HepG2 (cell line): Measurements from ENCODE around the gene TUBB. TPM values are rescaled to one million over a fixed set of nuclear protein-coding genes. Genes with fewer than 3 reads are reported as not detected.
A peak's percentile ranks its signal among the peaks of the same experiment; 100 is the strongest.

Experiments used
- AHDC1 ChIP-seq: sonication (generic); formaldehyde crosslinking; IDR thresholded peaks from 2 replicates; pipeline ENCODE4 v1.5.1; 2020; ENCODE audit warnings: mild to moderate bottlenecking, missing genetic modification reagents, borderline replicate concordance
- CBFB ChIP-seq: sonication (generic); formaldehyde crosslinking; IDR thresholded peaks from 2 replicates; pipeline ENCODE4 v1.4.0; 2020; ENCODE audit warnings: missing genetic modification reagents
- DNMT1 ChIP-seq: sonication (generic); formaldehyde crosslinking; IDR thresholded peaks from 2 replicates; pipeline ENCODE4 v1.5.1; 2020; ENCODE audit warnings: mild to moderate bottlenecking, missing genetic modification reagents
- ELF3 ChIP-seq: IDR thresholded peaks from 2 replicates; pipeline ENCODE4 v1.6.1; 2016; ENCODE audit warnings: missing genetic modification reagents, missing compliant biosample characterization
- HMGA1 ChIP-seq: sonication (generic); formaldehyde crosslinking; conservative IDR thresholded peaks from 2 replicates; pipeline ENCODE4 v1.4.0; 2020; ENCODE audit warnings: missing genetic modification reagents
- IRX3 ChIP-seq: sonication (generic); formaldehyde crosslinking; IDR thresholded peaks from 2 replicates; pipeline ENCODE4 v1.8.1; 2023; ENCODE audit warnings: mild to moderate bottlenecking, low read depth, missing genetic modification reagents, borderline replicate concordance
- PAWR ChIP-seq: sonication (generic); formaldehyde crosslinking; IDR thresholded peaks from 2 replicates; pipeline ENCODE4 v1.4.0; 2020; ENCODE audit warnings: missing genetic modification reagents, mild to moderate bottlenecking, borderline replicate concordance
- U2AF1 ChIP-seq: fragments of 200-400 bp; formaldehyde crosslinking; optimal IDR thresholded peaks from 2 replicates; pipeline ENCODE3; 2017; ENCODE audit warnings: mild to moderate bottlenecking, low read depth, low read length
- ZBTB33 ChIP-seq: sonication (generic); formaldehyde crosslinking; IDR thresholded peaks from 2 replicates; pipeline ENCODE4 v1.4.0; 2020; ENCODE audit warnings: missing genetic modification reagents
- polyA plus RNA-seq, 8 experiments: library from polyadenylated mRNA; depleted of rRNA in 3 of 8; stranded (reverse) in 7 of 8; unstranded in 1 of 8; fragments of >200 nt; fragmentation: Illumina TruSeq in 4 of 8; extraction: Trizol in 4 of 8; gene quantifications; 2 replicates each; pipeline versions ENCODE4 v1.2.1 to v1.2.3, GENCODE V29; 2011 to 2016; ENCODE audit warnings: low read depth in 4 of 8, missing spikeins in 1 of 8, mixed read lengths in 1 of 8; ENCODE audit not compliant: insufficient read depth in 1 of 8
- total RNA-seq, 5 experiments: library from RNA; depleted of rRNA; stranded (reverse); fragments of >200 nt; fragmentation: Illumina TruSeq; extraction: Trizol; gene quantifications; 2 replicates each; pipeline ENCODE4 v1.2.3, GENCODE V29; 2016; ENCODE audit warnings: low read depth in 1 of 5
- TF ChIP-seq, protein P1 (sequence below): sonication (generic); formaldehyde crosslinking; IDR thresholded peaks from one replicate; pipeline ENCODE4 v1.5.1; 2020; ENCODE audit warnings: mild to moderate bottlenecking, missing genetic modification reagents; ENCODE audit errors: not compliant biosample characterization

The TUBB gene
- total and polyA plus RNA-seq, 2 of the 13 experiments (the other 11 are each of a cell fraction or from before 2014, with no cell fraction given): 911 to 1,163 TPM

DNA sequence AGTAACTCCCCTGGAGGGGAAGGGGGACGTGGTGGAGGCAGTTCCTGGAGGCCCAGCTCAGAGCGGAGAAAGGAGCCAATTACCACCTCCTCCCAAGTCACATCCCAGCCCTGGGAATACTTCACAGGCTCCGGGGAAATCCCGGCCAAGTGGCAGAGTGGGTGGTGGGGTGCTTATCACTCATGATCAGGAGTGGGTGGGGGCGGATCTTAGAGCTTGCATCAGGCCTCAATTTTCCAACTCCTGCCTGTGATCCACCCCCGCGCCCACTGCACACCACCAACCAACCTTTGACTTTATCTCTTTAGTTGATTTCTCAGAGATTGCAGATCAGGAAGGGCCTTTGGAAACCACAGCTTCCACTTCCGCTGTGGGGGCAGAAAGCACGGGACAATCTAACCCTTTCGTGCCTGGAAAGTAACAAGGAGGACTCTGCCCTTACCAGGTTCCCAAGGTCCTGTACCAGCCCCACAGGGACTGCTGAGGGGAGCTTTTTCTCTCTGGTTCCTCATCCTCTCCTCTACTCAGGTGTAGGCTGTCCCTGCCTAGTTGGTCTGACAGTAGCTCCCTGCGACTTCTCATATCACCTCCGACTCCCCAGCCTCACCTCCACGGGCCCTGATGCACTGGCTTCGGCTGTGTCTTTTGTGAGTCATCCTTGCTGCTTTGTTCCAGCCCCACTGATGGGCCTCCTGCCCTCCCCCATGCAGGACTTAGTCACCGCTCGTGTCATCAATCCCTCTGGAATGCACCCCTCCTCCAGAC lies 49.1 kb downstream of the TUBB start (continued):
- TF ChIP-seq, protein P1, sequence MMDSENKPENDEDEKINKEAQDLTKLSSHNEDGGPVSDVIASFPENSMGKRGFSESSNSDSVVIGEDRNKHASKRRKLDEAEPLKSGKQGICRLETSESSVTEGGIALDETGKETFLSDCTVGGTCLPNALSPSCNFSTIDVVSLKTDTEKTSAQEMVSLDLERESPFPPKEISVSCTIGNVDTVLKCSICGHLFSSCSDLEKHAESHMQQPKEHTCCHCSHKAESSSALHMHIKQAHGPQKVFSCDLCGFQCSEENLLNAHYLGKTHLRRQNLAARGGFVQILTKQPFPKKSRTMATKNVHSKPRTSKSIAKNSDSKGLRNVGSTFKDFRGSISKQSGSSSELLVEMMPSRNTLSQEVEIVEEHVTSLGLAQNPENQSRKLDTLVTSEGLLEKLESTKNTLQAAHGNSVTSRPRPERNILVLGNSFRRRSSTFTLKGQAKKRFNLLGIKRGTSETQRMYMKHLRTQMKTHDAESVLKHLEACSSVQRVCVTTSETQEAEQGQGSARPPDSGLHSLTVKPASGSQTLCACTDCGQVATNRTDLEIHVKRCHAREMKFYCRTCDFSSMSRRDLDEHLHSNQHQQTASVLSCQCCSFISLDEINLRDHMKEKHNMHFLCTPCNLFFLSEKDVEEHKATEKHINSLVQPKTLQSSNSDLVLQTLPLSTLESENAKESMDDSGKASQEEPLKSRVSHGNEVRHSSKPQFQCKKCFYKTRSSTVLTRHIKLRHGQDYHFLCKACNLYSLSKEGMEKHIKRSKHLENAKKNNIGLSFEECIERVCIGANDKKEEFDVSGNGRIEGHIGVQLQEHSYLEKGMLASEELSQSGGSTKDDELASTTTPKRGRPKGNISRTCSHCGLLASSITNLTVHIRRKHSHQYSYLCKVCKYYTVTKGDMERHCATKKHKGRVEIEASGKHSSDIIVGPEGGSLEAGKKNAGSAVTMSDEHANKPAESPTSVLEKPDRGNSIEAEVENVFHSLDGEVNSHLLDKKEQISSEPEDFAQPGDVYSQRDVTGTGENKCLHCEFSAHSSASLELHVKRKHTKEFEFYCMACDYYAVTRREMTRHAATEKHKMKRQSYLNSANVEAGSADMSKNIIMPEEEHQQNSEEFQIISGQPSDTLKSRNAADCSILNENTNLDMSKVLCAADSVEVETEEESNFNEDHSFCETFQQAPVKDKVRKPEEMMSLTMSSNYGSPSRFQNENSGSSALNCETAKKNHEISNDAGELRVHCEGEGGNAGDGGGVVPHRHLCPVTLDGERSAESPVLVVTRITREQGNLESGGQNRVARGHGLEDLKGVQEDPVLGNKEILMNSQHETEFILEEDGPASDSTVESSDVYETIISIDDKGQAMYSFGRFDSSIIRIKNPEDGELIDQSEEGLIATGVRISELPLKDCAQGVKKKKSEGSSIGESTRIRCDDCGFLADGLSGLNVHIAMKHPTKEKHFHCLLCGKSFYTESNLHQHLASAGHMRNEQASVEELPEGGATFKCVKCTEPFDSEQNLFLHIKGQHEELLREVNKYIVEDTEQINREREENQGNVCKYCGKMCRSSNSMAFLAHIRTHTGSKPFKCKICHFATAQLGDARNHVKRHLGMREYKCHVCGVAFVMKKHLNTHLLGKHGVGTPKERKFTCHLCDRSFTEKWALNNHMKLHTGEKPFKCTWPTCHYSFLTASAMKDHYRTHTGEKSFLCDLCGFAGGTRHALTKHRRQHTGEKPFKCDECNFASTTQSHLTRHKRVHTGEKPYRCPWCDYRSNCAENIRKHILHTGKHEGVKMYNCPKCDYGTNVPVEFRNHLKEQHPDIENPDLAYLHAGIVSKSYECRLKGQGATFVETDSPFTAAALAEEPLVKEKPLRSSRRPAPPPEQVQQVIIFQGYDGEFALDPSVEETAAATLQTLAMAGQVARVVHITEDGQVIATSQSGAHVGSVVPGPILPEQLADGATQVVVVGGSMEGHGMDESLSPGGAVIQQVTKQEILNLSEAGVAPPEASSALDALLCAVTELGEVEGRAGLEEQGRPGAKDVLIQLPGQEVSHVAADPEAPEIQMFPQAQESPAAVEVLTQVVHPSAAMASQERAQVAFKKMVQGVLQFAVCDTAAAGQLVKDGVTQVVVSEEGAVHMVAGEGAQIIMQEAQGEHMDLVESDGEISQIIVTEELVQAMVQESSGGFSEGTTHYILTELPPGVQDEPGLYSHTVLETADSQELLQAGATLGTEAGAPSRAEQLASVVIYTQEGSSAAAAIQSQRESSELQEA (CRISPR knock-in tag): no peak
- no peak for TF ChIP-seq PAWR
- peak; percentile 83 for TF ChIP-seq ELF3 (CRISPR knock-in tag)
- peak; percentile 65 for TF ChIP-seq U2AF1
- no peak for TF ChIP-seq ZBTB33 (CRISPR knock-in tag)
- no peak for TF ChIP-seq HMGA1
- no peak for TF ChIP-seq IRX3 (CRISPR knock-in tag)
- TF ChIP-seq DNMT1: 0 out of 2 replicates have a peak, but pooled peaks have one; percentile 44
- TF ChIP-seq AHDC1: peak; percentile 72; the same call in 1 of the 2 replicates
- peak; percentile 85 for TF ChIP-seq CBFB (CRISPR knock-in tag)
